GM12865 (cell line): ENCODE data around the gene GALNTL6.

ENCODE experiments used
- DNase-seq: peaks from one replicate; pipeline ENCODE4 v3.0.0; 2010; ENCODE audit warnings: low read depth
- H3K4me3 ChIP-seq: 2 replicates; pipeline ENCODE4 v1.5.1; 2011; ENCODE audit warnings: mild to moderate bottlenecking, low read depth, low read length, control low read depth
- TF ChIP-seq, protein P1 (sequence below): IDR thresholded peaks from 2 replicates; pipeline ENCODE4 v1.5.1; 2011; ENCODE audit warnings: low read length, control low read depth, low read depth, inconsistent platforms; ENCODE audit not compliant: insufficient read depth; ENCODE audit errors: missing control alignments

GALNTL6 gene

DNA sequence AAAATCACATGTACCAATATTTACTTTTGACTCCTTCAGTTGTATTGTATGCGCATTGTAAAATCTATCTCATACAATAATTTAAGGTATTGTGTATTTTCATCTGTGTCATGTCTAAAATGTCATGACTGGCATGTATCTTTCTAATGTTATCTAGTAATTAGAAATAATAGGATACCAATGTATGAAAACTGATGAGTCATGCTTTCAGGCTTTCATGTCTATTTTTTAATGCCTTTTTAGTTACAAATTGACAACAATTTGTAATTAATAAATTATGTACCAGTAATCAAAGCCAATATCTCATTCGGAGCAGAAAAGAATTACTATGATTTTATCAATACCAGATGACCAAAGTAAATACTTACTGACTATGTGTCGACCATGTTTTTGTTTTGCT lies 107.7 kb downstream of the GALNTL6 start:
- TF ChIP-seq, protein P1, sequence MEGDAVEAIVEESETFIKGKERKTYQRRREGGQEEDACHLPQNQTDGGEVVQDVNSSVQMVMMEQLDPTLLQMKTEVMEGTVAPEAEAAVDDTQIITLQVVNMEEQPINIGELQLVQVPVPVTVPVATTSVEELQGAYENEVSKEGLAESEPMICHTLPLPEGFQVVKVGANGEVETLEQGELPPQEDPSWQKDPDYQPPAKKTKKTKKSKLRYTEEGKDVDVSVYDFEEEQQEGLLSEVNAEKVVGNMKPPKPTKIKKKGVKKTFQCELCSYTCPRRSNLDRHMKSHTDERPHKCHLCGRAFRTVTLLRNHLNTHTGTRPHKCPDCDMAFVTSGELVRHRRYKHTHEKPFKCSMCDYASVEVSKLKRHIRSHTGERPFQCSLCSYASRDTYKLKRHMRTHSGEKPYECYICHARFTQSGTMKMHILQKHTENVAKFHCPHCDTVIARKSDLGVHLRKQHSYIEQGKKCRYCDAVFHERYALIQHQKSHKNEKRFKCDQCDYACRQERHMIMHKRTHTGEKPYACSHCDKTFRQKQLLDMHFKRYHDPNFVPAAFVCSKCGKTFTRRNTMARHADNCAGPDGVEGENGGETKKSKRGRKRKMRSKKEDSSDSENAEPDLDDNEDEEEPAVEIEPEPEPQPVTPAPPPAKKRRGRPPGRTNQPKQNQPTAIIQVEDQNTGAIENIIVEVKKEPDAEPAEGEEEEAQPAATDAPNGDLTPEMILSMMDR: no peak
- no peak overlapping the region for H3K4me3 ChIP-seq
- DNase-seq: no peak

DNA sequence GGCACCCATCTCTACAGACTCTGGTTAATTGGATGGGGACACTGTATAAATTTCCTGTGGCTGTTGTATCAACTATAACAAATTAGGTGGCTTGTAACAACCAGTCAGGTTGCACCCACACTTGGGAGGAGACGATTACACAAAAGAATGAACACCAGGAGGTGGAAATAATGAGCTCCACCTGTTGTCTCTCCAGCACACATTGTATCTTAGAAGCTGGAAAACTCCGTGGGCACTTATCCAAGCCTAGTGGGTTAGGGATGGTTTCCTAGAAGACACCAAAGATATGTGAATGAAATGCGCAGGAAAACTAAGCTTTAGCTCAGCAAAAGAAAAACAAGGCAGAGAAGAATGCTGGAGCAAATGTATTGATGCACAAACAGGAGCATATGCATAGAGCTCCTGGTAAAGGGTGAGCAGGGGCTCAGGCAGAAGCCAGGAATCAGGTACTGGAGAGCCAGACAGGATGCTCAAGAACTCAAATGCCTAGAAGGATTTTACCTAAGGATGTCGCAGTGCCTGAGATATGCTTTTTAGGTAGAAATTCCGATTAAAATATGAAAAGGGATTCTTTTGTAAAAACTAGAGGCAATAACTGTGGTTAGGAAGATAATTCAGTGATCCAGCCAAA lies 111.7 kb downstream of the GALNTL6 start:
- H3K4me3 ChIP-seq: no peak overlapping the region
- TF ChIP-seq, protein P1: no peak
- DNase-seq: no peak

DNA sequence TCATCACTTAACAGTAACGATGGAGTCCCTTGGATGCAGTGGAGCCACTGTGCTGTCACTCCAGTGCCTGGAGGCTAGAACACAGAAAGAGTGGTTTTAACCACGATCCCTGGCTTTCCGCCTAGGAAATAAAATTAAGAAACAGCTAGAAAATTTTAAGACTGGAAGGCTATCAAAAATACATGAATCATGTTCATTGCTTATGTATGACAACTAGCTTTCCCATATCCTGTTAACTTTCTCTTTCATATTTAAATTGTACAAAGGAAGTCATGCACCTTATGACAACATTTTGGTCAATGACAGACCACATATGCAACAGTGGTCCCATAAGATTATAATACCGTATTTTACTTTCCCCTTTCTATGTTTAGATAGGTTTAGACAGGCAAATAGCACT lies 115.1 kb downstream of the GALNTL6 start:
- no peak overlapping the region for H3K4me3 ChIP-seq
- TF ChIP-seq, protein P1: no peak
- DNase-seq: no peak

GRCh38 chr4:171929477-171929876 lies 116.3 kb downstream of the GALNTL6 start:
- DNase-seq: no peak
- H3K4me3 ChIP-seq: no peak overlapping the region
- TF ChIP-seq, protein P1: no peak

GRCh38 chr4:171929907-171930306 lies 116.7 kb downstream of the GALNTL6 start:
- TF ChIP-seq, protein P1: no peak
- DNase-seq: no peak
- no peak overlapping the region for H3K4me3 ChIP-seq

GRCh38 chr4:171932238-171932637 lies 119.0 kb downstream of the GALNTL6 start:
- no peak for DNase-seq
- H3K4me3 ChIP-seq: no peak overlapping the region
- TF ChIP-seq, protein P1: no peak

DNA sequence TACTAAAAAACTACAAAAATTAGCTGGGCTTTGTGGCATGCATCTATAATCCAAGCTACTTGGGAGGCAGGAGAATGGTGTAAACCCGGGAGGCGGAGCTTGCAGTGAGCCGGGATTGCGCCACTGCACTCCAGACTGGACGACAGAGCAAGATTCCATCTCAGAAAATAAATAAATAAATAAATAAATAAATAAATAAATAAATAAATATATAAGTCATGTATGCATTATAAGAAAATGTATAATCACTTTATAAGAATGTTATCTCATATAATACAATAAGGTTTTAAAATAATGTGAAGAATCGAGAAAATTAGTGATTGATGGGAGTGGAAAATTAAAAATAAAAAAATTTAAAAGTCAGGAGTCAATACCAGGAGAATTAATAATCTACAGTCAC lies 127.5 kb downstream of the GALNTL6 start:
- no peak overlapping the region for H3K4me3 ChIP-seq
- no peak for DNase-seq
- TF ChIP-seq, protein P1: no peak
